ENCODE data around the gene FUCA2.

GRCh38 chr6:143539106-143539505 lies 27.6 kb upstream of the FUCA2 start:
- TF ChIP-seq POLR2AphosphoS5 (IDR thresholded peaks at IDR 0.05; ENCODE audit: borderline replicate concordance, low read depth, low read length), result no peak
- TF ChIP-seq EZH2 (IDR thresholded peaks at IDR 0.05), result no peak
- TF ChIP-seq FOXP2 (optimal IDR thresholded peaks at IDR 0.05; ENCODE audit: control extremely low read depth, extremely low read length, insufficient read depth), result no peak

All from SK-N-MC (cell line).